ENCODE results near the gene NME1. TPM values are rescaled to one million over a fixed set of nuclear protein-coding genes. Genes with fewer than 3 reads are reported as not detected.
A peak's percentile ranks its signal among the peaks of the same experiment; 100 is the strongest.

NME1 gene
- total RNA-seq, 1 experiment from 2014 or later: 324 TPM

GRCh38 chr17:51155416-51155815 is 2.1 kb downstream of the NME1 start:
- no peak for TF ChIP-seq CTCF (IDR thresholded peaks at IDR 0.05; ENCODE audit: unreplicated experiment)

GRCh38 chr17:51159604-51160003 is 6.2 kb downstream of the NME1 start:
- ChIA-PET POLR2A (interaction anchor here (1.1 to 1.3 kb wide), 2 partner anchors 39 to 40 kb away, joined by 3 to 4 read pairs; partner anchors contain the start of gene SPAG9), CTCF (interaction anchor here (0.5 to 0.6 kb wide), 2 partner anchors 27 to 103 kb away, joined by 3 to 6 read pairs; no protein-coding TSS in a partner anchor)
- H3K36me3 Mint-ChIP-seq (ENCODE audit: insufficient read depth, unreplicated experiment): peaks cover 84% of the 10 kb centered on the region
- no peaks in the 10 kb centered on the region for H3K9me3 Mint-ChIP-seq (ENCODE audit: unreplicated experiment)
- no peaks in the 10 kb centered on the region for H3K4me1 Mint-ChIP-seq (ENCODE audit: insufficient read depth, unreplicated experiment)
- H3K27me3 Mint-ChIP-seq (ENCODE audit: insufficient read depth, unreplicated experiment): no peaks in the 10 kb centered on the region
- H3K27ac Mint-ChIP-seq (ENCODE audit: low read depth, unreplicated experiment): no peak overlapping the region
- no TSS peak for BruUV-seq (replicated peaks)
- TF ChIP-seq CTCF (IDR thresholded peaks at IDR 0.05; ENCODE audit: unreplicated experiment): no peak
- intact Hi-C loops (cut with micrococcal nuclease): no loop called here
- no peak for DNase-seq (ENCODE audit: unreplicated experiment)
- no peak overlapping the region for H3K4me3 Mint-ChIP-seq (ENCODE audit: unreplicated experiment)

More at GRCh38 chr17:51155416-51155815, 2.1 kb downstream of the NME1 start:
- Mint-ChIP-seq H3K4me3 (ENCODE audit: unreplicated experiment) (no peak overlapping the region), H3K4me1 (ENCODE audit: insufficient read depth, unreplicated experiment) (no peaks in the 10 kb centered on the region), H3K9me3 (ENCODE audit: unreplicated experiment) (no peaks in the 10 kb centered on the region), H3K27me3 (ENCODE audit: insufficient read depth, unreplicated experiment) (no peaks in the 10 kb centered on the region), H3K27ac (ENCODE audit: low read depth, unreplicated experiment) (no peak overlapping the region), H3K36me3 (ENCODE audit: insufficient read depth, unreplicated experiment) (peaks cover 49% of the 10 kb centered on the region)
- ChIA-PET POLR2A (interaction anchor here (1.2 to 7.5 kb wide), 3 partner anchors 10 to 70 kb away, joined by 4 to 145 read pairs (median 58); partner anchors contain the start of genes NME2 and SPAG9), CTCF (interaction anchor here (1.3 to 1.9 kb wide), 4 partner anchors 10 to 302 kb away, joined by 4 to 9 read pairs (median 6); no protein-coding TSS in a partner anchor)
- no TSS peak for BruUV-seq (replicated peaks)
- DNase-seq (ENCODE audit: unreplicated experiment): no peak
- intact Hi-C loops (cut with micrococcal nuclease): no loop called here

DNA sequence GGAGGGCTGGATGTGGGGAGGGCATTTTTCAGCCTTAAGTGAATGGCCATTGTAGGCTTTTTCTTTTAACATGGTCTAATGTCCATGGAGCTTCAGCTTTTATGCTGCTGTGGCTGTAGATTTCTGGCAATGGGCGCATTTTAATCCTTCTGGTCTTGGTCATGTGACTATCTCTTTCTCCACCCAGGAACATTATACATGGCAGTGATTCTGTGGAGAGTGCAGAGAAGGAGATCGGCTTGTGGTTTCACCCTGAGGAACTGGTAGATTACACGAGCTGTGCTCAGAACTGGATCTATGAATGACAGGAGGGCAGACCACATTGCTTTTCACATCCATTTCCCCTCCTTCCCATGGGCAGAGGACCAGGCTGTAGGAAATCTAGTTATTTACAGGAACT is 8.2 kb downstream of the NME1 start:
- Mint-ChIP-seq H3K9me3 (ENCODE audit: unreplicated experiment) (no peaks in the 10 kb centered on the region), H3K27me3 (ENCODE audit: insufficient read depth, unreplicated experiment) (no peaks in the 10 kb centered on the region), H3K36me3 (ENCODE audit: insufficient read depth, unreplicated experiment) (peaks cover 80% of the 10 kb centered on the region), H3K27ac (ENCODE audit: low read depth, unreplicated experiment) (no peak overlapping the region), H3K4me3 (ENCODE audit: unreplicated experiment) (no peak overlapping the region), H3K4me1 (ENCODE audit: insufficient read depth, unreplicated experiment) (peaks cover 9% of the 10 kb centered on the region)
- POLR2A ChIA-PET: interaction anchor here (0.9 to 1.3 kb wide), 2 partner anchors 16 to 296 kb away, joined by 3 read pairs; no protein-coding TSS in a partner anchor
- intact Hi-C loops (cut with micrococcal nuclease): no loop called here
- TSS peak; percentile 32 for BruUV-seq (replicated peaks)
- TF ChIP-seq CTCF (IDR thresholded peaks at IDR 0.05; ENCODE audit: unreplicated experiment): no peak
- DNase-seq (ENCODE audit: unreplicated experiment): no peak
- CTCF ChIA-PET: interaction anchor here (0.6 to 1.8 kb wide), 3 partner anchors 8 to 161 kb away, joined by 3 to 5 read pairs (median 4); partner anchors contain the start of gene NME1

- Mint-ChIP-seq H3K9me3 (ENCODE audit: unreplicated experiment) (no peaks in the 10 kb centered on the region), H3K4me1 (ENCODE audit: insufficient read depth, unreplicated experiment) (peaks cover 30% of the 10 kb centered on the region), H3K27ac (ENCODE audit: low read depth, unreplicated experiment) (peak overlapping the region; percentile 100), H3K36me3 (ENCODE audit: insufficient read depth, unreplicated experiment) (peaks cover 78% of the 10 kb centered on the region), H3K4me3 (ENCODE audit: unreplicated experiment) (peak overlapping the region; percentile 99), H3K27me3 (ENCODE audit: insufficient read depth, unreplicated experiment) (no peaks in the 10 kb centered on the region)
- DNase-seq (ENCODE audit: unreplicated experiment): no peak
- CTCF ChIA-PET: interaction anchor here (0.5 to 1.2 kb wide), 7 partner anchors 8 to 1495 kb away, joined by 3 to 6 read pairs (median 5); partner anchors contain the start of gene NME1
- intact Hi-C loops (cut with micrococcal nuclease): no loop called here
- BruUV-seq (replicated peaks): no TSS peak
- POLR2A ChIA-PET: interaction anchor here (0.7 to 2.6 kb wide), 13 partner anchors 11 to 299 kb away, joined by 3 to 58 read pairs (median 5); partner anchors contain the start of genes MBTD1, NME1, SPAG9 and TOB1
- TF ChIP-seq CTCF (IDR thresholded peaks at IDR 0.05; ENCODE audit: unreplicated experiment): no peak
These were observed 11.7 kb downstream of the NME1 start for GRCh38 chr17:51164911-51165679.

Data from MCF 10A (cell line).